Adipocyte (in vitro differentiated cells): ENCODE results near the gene TRIM39.

ENCODE experiments used
- DNase-seq: peaks from one replicate; pipeline ENCODE4 v3.0.0-alpha.2; 2015; ENCODE audit warnings: low read depth
- H3K27me3 ChIP-seq: replicated peaks from 2 replicates; pipeline ENCODE4 v1.7.0; 2013; ENCODE audit warnings: mild to moderate bottlenecking, low read length, moderate library complexity; ENCODE audit not compliant: control insufficient read depth, insufficient read depth
- H3K36me3 ChIP-seq: 2 replicates; pipeline ENCODE4 v1.7.0; 2013; ENCODE audit warnings: low read length, mild to moderate bottlenecking, moderate library complexity; ENCODE audit not compliant: control insufficient read depth, insufficient read depth, severe bottlenecking
- H3K4me1 ChIP-seq: 2 replicates; pipeline ENCODE4 v1.7.0; 2013; ENCODE audit warnings: mild to moderate bottlenecking, low read length, moderate library complexity; ENCODE audit not compliant: control insufficient read depth, insufficient read depth
- H3K4me3 ChIP-seq: 2 replicates; pipeline ENCODE4 v1.7.0; 2013; ENCODE audit warnings: mild to moderate bottlenecking, low read length, moderate library complexity
- H3K9ac ChIP-seq: 2 replicates; pipeline ENCODE4 v1.7.0; 2013; ENCODE audit warnings: mild to moderate bottlenecking, low read length, moderate library complexity
- H3K9me3 ChIP-seq: 2 replicates; pipeline ENCODE4 v1.7.0; 2013; ENCODE audit warnings: mild to moderate bottlenecking, low read length, moderate library complexity; ENCODE audit not compliant: control insufficient read depth

The TRIM39 gene

GRCh38 chr6:30329331-30329730, 2.6 kb downstream of the TRIM39 start:
- peaks cover 45% of the 10 kb centered on the region for H3K36me3 ChIP-seq
- peaks cover 18% of the 10 kb centered on the region for H3K4me1 ChIP-seq
- no peak overlapping the region for H3K9ac ChIP-seq
- no peaks in the 10 kb centered on the region for H3K9me3 ChIP-seq
- no peaks in the 10 kb centered on the region for H3K27me3 ChIP-seq
- no peak for DNase-seq
- no peak overlapping the region for H3K4me3 ChIP-seq

- H3K4me3 ChIP-seq = no peak overlapping the region
- H3K4me1 ChIP-seq = peaks cover 6% of the 10 kb centered on the region
- peaks cover 71% of the 10 kb centered on the region for H3K36me3 ChIP-seq
- no peaks in the 10 kb centered on the region for H3K27me3 ChIP-seq
- H3K9ac ChIP-seq = no peak overlapping the region
- DNase-seq = no peak
- H3K9me3 ChIP-seq = no peaks in the 10 kb centered on the region
Observed at GRCh38 chr6:30331981-30332380, 5.3 kb downstream of the TRIM39 start.

GRCh38 chr6:30334075-30334783, 7.5 kb downstream of the TRIM39 start:
- no peak overlapping the region for H3K4me3 ChIP-seq
- no peaks in the 10 kb centered on the region for H3K9me3 ChIP-seq
- no peak for DNase-seq
- no peak overlapping the region for H3K9ac ChIP-seq
- no peaks in the 10 kb centered on the region for H3K4me1 ChIP-seq
- no peaks in the 10 kb centered on the region for H3K27me3 ChIP-seq
- peaks cover 87% of the 10 kb centered on the region for H3K36me3 ChIP-seq

- Histone ChIP-seq H3K4me1 (peaks cover under 1% of the 10 kb centered on the region), H3K36me3 (peaks cover 58% of the 10 kb centered on the region), H3K9me3 (no peaks in the 10 kb centered on the region), H3K9ac (no peak overlapping the region), H3K27me3 (no peaks in the 10 kb centered on the region), H3K4me3 (no peak overlapping the region)
- DNase-seq = no peak
Observed at GRCh38 chr6:30340589-30341054, 13.9 kb downstream of the TRIM39 start.

GRCh38 chr6:30341218-30341617, 14.5 kb downstream of the TRIM39 start:
- H3K9me3 ChIP-seq = no peaks in the 10 kb centered on the region
- no peak overlapping the region for H3K4me3 ChIP-seq
- H3K9ac ChIP-seq = no peak overlapping the region
- DNase-seq = no peak
- H3K36me3 ChIP-seq = peaks cover 52% of the 10 kb centered on the region
- H3K27me3 ChIP-seq = no peaks in the 10 kb centered on the region
- peaks cover 4% of the 10 kb centered on the region for H3K4me1 ChIP-seq

- Histone ChIP-seq H3K9me3 (no peaks in the 10 kb centered on the region), H3K4me3 (no peak overlapping the region), H3K9ac (no peak overlapping the region), H3K27me3 (no peaks in the 10 kb centered on the region), H3K4me1 (peaks cover 4% of the 10 kb centered on the region), H3K36me3 (peaks cover 50% of the 10 kb centered on the region)
- DNase-seq = no peak
Observed at GRCh38 chr6:30341728-30342127, 15.0 kb downstream of the TRIM39 start.

GRCh38 chr6:30344191-30344867, 17.6 kb downstream of the TRIM39 start:
- peak overlapping the region; percentile 89 for H3K4me3 ChIP-seq
- peaks cover 4% of the 10 kb centered on the region for H3K4me1 ChIP-seq
- peaks cover 33% of the 10 kb centered on the region for H3K36me3 ChIP-seq
- H3K27me3 ChIP-seq = no peaks in the 10 kb centered on the region
- H3K9ac ChIP-seq = peak overlapping the region; percentile 89
- H3K9me3 ChIP-seq = no peaks in the 10 kb centered on the region
- no peak for DNase-seq

- Histone ChIP-seq H3K9ac (peak within 1 kb of the TSS; percentile 89), H3K4me1 (peaks cover 4% of the 10 kb centered on the region)
- peak; percentile 95 for DNase-seq
Observed at GRCh38 chr6:30344868-30345671, 18.3 kb downstream of the TRIM39 start, which contains the start of gene RPP21. Gene RPP21 (plus strand): TSS chr6:30345156. CDS start chr6:30345172, 16 bp downstream.

GRCh38 chr6:30345852-30346251, 19.1 kb downstream of the TRIM39 start:
- Histone ChIP-seq H3K9ac (peak overlapping the region; percentile 89), H3K36me3 (peaks cover 20% of the 10 kb centered on the region), H3K4me3 (peak overlapping the region; percentile 89), H3K9me3 (no peaks in the 10 kb centered on the region), H3K27me3 (no peaks in the 10 kb centered on the region), H3K4me1 (peaks cover 4% of the 10 kb centered on the region)
- no peak for DNase-seq

More at GRCh38 chr6:30344868-30345671, 18.3 kb downstream of the TRIM39 start, which contains the start of gene RPP21:
- no peaks in the 10 kb centered on the region for H3K9me3 ChIP-seq
- H3K4me3 ChIP-seq = peak within 1 kb of the TSS; percentile 89
- H3K36me3 ChIP-seq = peaks cover 27% of the 10 kb centered on the region
- H3K27me3 ChIP-seq = no peaks in the 10 kb centered on the region

GRCh38 chr6:30348957-30349356, 22.2 kb downstream of the TRIM39 start:
- no peak overlapping the region for H3K9ac ChIP-seq

More at GRCh38 chr6:30348957-30349356, 22.2 kb downstream of the TRIM39 start:
- no peak for DNase-seq
- H3K36me3 ChIP-seq = peaks cover 6% of the 10 kb centered on the region
- peaks cover 4% of the 10 kb centered on the region for H3K4me1 ChIP-seq
- H3K9me3 ChIP-seq = no peaks in the 10 kb centered on the region
- peaks cover 7% of the 10 kb centered on the region for H3K27me3 ChIP-seq
- H3K4me3 ChIP-seq = no peak overlapping the region
